Tibial nerve (tissue), 4 donors: Measurements from ENCODE around the gene JAG2.

Experiments used
- EP300 ChIP-seq, 2 donors: sonication (generic); formaldehyde crosslinking; IDR thresholded peaks; one replicate each; pipeline ENCODE4 v1.6.1; 2017; ENCODE audit warnings: antibody characterized with exemption in 2 of 2, mild to moderate bottlenecking in 1 of 2
- POLR2A ChIP-seq, 2 donors: fragments of 450-650 bp; IDR thresholded peaks; one replicate each; pipeline ENCODE4 v1.6.1; 2017; ENCODE audit warnings: antibody characterized with exemption in 2 of 2, mild to moderate bottlenecking in 2 of 2, moderate library complexity in 2 of 2
- TF ChIP-seq, protein P1 (sequence below), 5 experiments: fragments of 200-600 bp in 3 of 5; fragments of 450-650 bp in 2 of 5; sonication (generic) in 3 of 5; IDR thresholded peaks; one replicate each; pipeline ENCODE4 v1.5.1; 2016 to 2019; ENCODE audit warnings: antibody characterized with exemption in 5 of 5, mild to moderate bottlenecking in 3 of 5, moderate library complexity in 2 of 5

DNA sequence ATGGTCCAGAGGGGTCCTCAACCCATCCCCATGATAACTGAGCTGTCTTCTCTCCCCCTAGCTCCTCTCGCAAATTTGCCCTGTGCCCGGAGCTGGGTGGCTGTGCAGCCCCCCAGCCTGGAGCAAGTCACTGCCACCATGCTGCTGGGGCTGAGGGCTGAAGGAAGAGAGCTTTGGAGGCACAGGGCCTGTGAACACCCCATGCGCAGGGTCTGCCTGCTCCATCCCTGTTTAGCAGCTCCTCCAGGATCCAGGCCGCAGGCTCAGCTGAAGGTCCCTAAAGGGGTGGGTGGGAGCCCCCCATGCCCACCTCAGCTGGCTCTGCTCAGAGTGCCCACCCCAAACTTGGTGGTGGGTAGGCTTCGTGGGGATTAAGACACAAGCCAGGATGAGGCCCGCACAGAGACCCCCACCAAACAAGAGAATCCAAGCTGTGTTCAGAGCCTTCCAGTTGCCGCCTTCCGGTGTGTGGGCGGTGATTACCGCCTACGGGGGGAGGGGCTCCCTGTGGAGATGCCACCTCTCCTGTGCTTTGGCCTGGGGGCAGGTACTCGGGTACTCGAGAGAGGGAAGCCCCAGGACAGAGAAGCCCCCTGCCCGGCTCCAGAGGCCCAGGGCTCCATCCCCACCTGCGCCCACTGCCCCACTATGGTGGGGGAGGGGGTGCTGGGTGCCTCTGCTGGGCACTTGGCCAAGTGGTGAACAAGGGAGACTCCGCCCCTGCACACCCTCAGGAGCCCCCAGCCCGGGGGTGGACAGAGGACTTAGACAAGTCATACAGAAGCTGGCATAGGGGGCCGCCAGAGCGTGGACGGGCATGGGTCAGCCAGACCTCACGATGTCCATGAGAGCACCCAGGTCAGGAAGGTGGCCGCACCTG is 1.4 kb upstream of the JAG2 start:
- TF ChIP-seq, protein P1, sequence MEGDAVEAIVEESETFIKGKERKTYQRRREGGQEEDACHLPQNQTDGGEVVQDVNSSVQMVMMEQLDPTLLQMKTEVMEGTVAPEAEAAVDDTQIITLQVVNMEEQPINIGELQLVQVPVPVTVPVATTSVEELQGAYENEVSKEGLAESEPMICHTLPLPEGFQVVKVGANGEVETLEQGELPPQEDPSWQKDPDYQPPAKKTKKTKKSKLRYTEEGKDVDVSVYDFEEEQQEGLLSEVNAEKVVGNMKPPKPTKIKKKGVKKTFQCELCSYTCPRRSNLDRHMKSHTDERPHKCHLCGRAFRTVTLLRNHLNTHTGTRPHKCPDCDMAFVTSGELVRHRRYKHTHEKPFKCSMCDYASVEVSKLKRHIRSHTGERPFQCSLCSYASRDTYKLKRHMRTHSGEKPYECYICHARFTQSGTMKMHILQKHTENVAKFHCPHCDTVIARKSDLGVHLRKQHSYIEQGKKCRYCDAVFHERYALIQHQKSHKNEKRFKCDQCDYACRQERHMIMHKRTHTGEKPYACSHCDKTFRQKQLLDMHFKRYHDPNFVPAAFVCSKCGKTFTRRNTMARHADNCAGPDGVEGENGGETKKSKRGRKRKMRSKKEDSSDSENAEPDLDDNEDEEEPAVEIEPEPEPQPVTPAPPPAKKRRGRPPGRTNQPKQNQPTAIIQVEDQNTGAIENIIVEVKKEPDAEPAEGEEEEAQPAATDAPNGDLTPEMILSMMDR (IDR thresholded peaks at IDR 0.05), result no peak
- TF ChIP-seq EP300 (IDR thresholded peaks at IDR 0.05) (no peak), POLR2A (IDR thresholded peaks at IDR 0.05) (no peak)
